DMS79 (cell line): Measurements from ENCODE around the gene OR8H3.
"Not testable (repeated sequence)": the region's sequence is repeated elsewhere in the genome, so short reads cannot be mapped to it uniquely, and the experiment has no call there.

Experiments
- DNase-seq: peaks from one replicate; lab custom pipeline; 2025; lab: John Stamatoyannopoulos, UW

Gene OR8H3, protein sequence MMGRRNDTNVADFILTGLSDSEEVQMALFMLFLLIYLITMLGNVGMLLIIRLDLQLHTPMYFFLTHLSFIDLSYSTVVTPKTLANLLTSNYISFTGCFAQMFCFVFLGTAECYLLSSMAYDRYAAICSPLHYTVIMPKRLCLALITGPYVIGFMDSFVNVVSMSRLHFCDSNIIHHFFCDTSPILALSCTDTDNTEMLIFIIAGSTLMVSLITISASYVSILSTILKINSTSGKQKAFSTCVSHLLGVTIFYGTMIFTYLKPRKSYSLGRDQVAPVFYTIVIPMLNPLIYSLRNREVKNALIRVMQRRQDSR

DNA sequence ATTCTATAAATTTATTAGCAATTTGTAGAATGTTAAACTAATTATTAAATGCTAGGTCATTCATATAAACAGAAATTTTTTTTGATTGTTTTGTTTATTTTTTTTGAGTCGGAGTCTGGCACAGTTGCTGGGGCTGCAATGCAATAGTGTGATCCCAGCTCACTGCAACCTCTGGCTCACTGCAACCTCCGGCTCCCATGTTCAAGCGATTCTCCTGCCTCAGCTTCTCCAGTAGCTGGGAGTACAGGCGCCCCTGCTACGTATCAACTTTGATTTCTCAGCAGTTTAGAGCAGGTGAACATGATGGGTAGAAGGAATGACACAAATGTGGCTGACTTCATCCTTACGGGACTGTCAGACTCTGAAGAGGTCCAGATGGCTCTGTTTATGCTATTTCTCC lies at the start of gene OR8H3:
Gene OR8H3 (plus strand): TSS at position 301 of the 400 bp plus-strand sequence. CDS start 0 bp downstream, at position 301.
- DNase-seq: no peak

DNA sequence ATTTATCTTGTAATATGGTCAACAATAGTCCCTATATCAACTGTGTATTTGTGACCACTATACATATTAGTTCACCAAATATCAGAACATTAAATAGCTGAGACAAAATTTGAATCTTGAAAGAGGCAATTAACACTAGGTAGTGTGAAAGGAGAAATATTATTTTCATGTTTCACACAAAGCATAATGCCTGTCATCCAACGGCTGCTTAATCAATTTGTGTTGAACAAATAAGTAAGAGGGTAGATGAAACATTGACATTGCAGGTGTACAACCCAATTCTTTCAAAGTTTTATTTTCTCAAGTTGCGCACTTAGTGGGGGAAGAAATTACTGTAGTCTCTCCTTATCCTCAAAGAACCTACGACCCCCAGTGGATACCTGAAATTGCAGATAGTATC lies 32.5 kb upstream of the OR8H3 start:
- DNase-seq: no peak

- DNase-seq: no peak
Measured at GRCh38 chr11:56093008-56093407, 29.2 kb upstream of the OR8H3 start, which contains the start of gene OR8I2. Gene OR8I2, plus strand, starts transcription at chr11:56093308. Its CDS starts 0 bp downstream, at chr11:56093308.

- no peak for DNase-seq
Measured at GRCh38 chr11:56103210-56103737, 18.9 kb upstream of the OR8H3 start, which contains the start of gene OR8H2. Gene OR8H2, plus strand, starts transcription at chr11:56103687. Its CDS starts 1,356 bp downstream, at chr11:56105043.

GRCh38 chr11:56140151-56140661 lies 18.0 kb downstream of the OR8H3 start, which contains the start of gene OR8J3:
Gene OR8J3, minus strand, starts transcription at chr11:56140201. Its CDS starts 2,483 bp downstream, at chr11:56137718.
- no peak for DNase-seq

DNA sequence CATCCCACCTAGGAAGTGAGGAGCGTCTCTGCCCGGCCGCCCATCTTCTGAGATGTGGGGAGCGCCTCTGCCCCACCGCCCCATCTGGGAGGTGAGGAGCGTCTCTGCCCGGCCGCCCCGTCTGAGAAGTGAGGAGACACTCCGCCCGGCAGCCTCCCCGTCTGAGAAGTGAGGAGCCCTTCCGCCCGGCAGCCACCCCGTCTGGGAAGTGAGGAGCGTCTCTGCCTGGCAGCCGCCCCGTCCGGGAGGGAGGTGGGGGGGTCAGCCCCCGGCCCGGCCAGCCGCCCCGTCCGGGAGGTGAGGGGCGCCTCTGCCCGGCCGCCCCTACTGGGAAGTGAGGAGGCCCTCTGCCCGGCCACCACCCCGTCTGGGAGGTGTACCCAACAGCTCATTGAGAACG lies 21.5 kb downstream of the OR8H3 start:
- not testable (repeated sequence) for DNase-seq

GRCh38 chr11:56151376-56151775 lies 29.2 kb downstream of the OR8H3 start:
- DNase-seq: no peak

GRCh38 chr11:56152333-56152732 lies 30.2 kb downstream of the OR8H3 start:
- no peak for DNase-seq

DNA sequence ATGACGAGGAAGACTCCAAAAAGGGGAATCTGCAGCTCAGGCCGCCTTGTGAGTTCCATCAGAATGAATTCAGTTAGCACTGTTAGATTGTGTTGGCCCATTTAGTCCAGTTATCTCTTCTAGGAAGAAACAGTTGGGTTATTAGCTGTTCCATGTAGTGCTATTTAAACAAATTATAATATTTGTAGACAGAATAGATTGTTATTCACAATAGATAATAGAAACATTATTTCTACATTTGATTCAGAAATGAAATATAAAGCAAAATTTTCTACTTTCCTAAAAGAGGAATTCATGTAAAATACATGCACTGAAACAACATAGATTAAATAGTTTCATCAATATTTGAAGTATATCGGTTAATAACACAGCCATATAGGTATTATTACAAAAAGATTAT lies 38.0 kb downstream of the OR8H3 start, which contains the start of gene OR8K5:
Gene OR8K5 (minus strand): TSS at position 101 of the 400 bp plus-strand sequence. CDS start 0 bp downstream, at position 101.
- DNase-seq: no peak

GRCh38 chr11:56163804-56164203 lies 41.6 kb downstream of the OR8H3 start:
- DNase-seq: no peak

DNA sequence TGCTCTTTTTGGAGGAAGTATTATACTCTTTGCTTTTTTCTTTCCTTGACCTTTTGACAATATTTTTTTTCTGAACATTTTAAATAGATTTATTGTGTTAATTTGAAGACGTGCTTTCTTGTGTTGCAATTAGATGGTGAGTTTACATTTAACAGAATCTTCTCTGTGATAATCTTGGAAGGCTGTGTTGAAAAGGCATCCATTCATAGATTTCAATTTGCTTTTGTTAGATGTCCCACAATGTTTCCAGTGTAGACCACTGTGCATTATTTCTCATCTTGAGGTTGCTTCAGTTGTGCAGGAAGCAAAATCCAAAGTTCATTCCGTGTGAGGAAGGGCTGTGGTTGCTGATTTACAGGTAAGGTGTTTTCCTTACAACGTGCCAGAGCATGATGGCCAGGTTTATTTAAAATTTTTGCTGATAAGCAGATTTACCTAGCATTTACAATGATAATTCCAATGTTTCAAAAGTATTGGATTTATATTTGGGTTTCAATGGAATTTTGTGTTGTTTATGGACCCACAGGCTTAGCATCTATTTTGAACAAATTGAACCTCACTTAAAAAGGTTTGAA lies 50.2 kb downstream of the OR8H3 start:
- no peak for DNase-seq
